Loucy (cell line): Measurements from ENCODE around the gene HEG1.

Experiments
- CTCF ChIP-seq: fragments of 200-600 bp; sonication (generic); conservative IDR thresholded peaks from 2 replicates; pipeline ENCODE4 v1.5.1; 2014; ENCODE audit warnings: mild to moderate bottlenecking, antibody characterized with exemption, low read length
- EZH2phosphoT487 ChIP-seq: fragments of 200-600 bp; IDR thresholded peaks from 2 replicates; pipeline ENCODE4 v1.6.1; 2018; ENCODE audit warnings: antibody characterized with exemption, mild to moderate bottlenecking, moderate library complexity, borderline replicate concordance

- TF ChIP-seq CTCF (no peak), EZH2phosphoT487 (no peak)
Observed at GRCh38 chr3:124934577-124934976, 121.2 kb downstream of the HEG1 start, which contains the start of gene MUC13.
